Activated CD8-positive, alpha-beta memory T cell treated with anti-CD3 and anti-CD28 coated beads for 36 hours (primary cell): ENCODE results near the gene RERE. TPM values are rescaled to one million over a fixed set of nuclear protein-coding genes. Genes with fewer than 3 reads are reported as not detected.
"Not testable (repeated sequence)": the region's sequence is repeated elsewhere in the genome, so short reads cannot be mapped to it uniquely, and the experiment has no call there.

Source experiments
- CTCF ChIA-PET: fragments of 350-600 bp; sonication (Branson Sonifier 250); formaldehyde crosslinking; loops from one replicate; lab custom pipeline; 2021; ENCODE audit warnings: antibody characterized with exemption; lab: Charles Lee
- POLR2A ChIA-PET: fragments of 350-600 bp; sonication (Branson Sonifier 250); formaldehyde crosslinking; loops from one replicate; lab custom pipeline; 2021; ENCODE audit warnings: antibody characterized with exemption; lab: Charles Lee
- total RNA-seq, 2 experiments: library from RNA; stranded (reverse); gene quantifications; one replicate each; pipeline ENCODE4 v1.2.3, GENCODE V29; 2021

The RERE gene
- total RNA-seq, 2 experiments from 2014 or later: 32.9 to 33.6 TPM

- ChIA-PET POLR2A (no interaction called here), CTCF (no interaction called here)
These were observed 30.2 kb downstream of the RERE start for GRCh38 chr1:8787218-8787617.

GRCh38 chr1:8786204-8786603 is 31.2 kb downstream of the RERE start:
- POLR2A ChIA-PET, CTCF ChIA-PET: not testable (repeated sequence)

- ChIA-PET POLR2A (no interaction called here), CTCF (interaction anchor here (0.5 kb wide), 1 partner anchor 88 kb away, joined by 3 read pairs; no protein-coding TSS in a partner anchor)
These were observed 34.5 kb downstream of the RERE start for GRCh38 chr1:8782955-8783354.

- ChIA-PET POLR2A (no interaction called here), CTCF (interaction anchor here (0.5 to 1.3 kb wide), 2 partner anchors 67 to 87 kb away, joined by 3 read pairs; no protein-coding TSS in a partner anchor)
These were observed 35.3 kb downstream of the RERE start for GRCh38 chr1:8782001-8782620.

- ChIA-PET CTCF (no interaction called here), POLR2A (interaction anchor here (0.5 kb wide), 1 partner anchor 83 kb away, joined by 3 read pairs; no protein-coding TSS in a partner anchor)
These were observed 37.0 kb downstream of the RERE start for GRCh38 chr1:8780405-8780804.

- ChIA-PET CTCF (no interaction called here), POLR2A (no interaction called here)
These were observed 39.6 kb downstream of the RERE start for GRCh38 chr1:8777867-8778266.

- ChIA-PET POLR2A (no interaction called here), CTCF (no interaction called here)
These were observed 41.3 kb downstream of the RERE start for GRCh38 chr1:8776104-8776503.

GRCh38 chr1:8767006-8767405 is 50.4 kb downstream of the RERE start:
- CTCF ChIA-PET: interaction anchor here (0.7 kb wide), 1 partner anchor 729 kb away, joined by 3 read pairs; no protein-coding TSS in a partner anchor
- POLR2A ChIA-PET: interaction anchor here (0.9 kb wide), 1 partner anchor 295 kb away, joined by 4 read pairs; no protein-coding TSS in a partner anchor

- ChIA-PET POLR2A (no interaction called here), CTCF (no interaction called here)
These were observed 52.2 kb downstream of the RERE start for GRCh38 chr1:8765198-8765597.

GRCh38 chr1:8764293-8764937 is 53.0 kb downstream of the RERE start:
- ChIA-PET POLR2A (no interaction called here), CTCF (no interaction called here)

- ChIA-PET CTCF (no interaction called here), POLR2A (no interaction called here)
These were observed 53.6 kb downstream of the RERE start for GRCh38 chr1:8763888-8764287.

- ChIA-PET CTCF (interaction anchor here (1.0 kb wide), 1 partner anchor 94 kb away, joined by 3 read pairs; no protein-coding TSS in a partner anchor), POLR2A (no interaction called here)
These were observed 62.4 kb downstream of the RERE start for GRCh38 chr1:8754993-8755392.

- POLR2A ChIA-PET: no interaction called here
- CTCF ChIA-PET: no interaction called here
These were observed 63.2 kb downstream of the RERE start for GRCh38 chr1:8754247-8754650.

- CTCF ChIA-PET: no interaction called here
These were observed 63.7 kb downstream of the RERE start for GRCh38 chr1:8753736-8754135.

GRCh38 chr1:8752921-8753713 is 64.3 kb downstream of the RERE start:
- CTCF ChIA-PET: interaction anchor here (1.2 kb wide), 1 partner anchor 8 kb away, joined by 3 read pairs; no protein-coding TSS in a partner anchor
- POLR2A ChIA-PET: no interaction called here

More at GRCh38 chr1:8753736-8754135, 63.7 kb downstream of the RERE start:
- POLR2A ChIA-PET: no interaction called here

GRCh38 chr1:8752411-8752810 is 65.0 kb downstream of the RERE start:
- CTCF ChIA-PET: interaction anchor here (1.2 kb wide), 1 partner anchor 9 kb away, joined by 3 read pairs; no protein-coding TSS in a partner anchor
- POLR2A ChIA-PET: no interaction called here

- CTCF ChIA-PET: interaction anchor here (1.2 kb wide), 1 partner anchor 10 kb away, joined by 3 read pairs; no protein-coding TSS in a partner anchor
- POLR2A ChIA-PET: no interaction called here
These were observed 65.5 kb downstream of the RERE start for GRCh38 chr1:8751984-8752383.

GRCh38 chr1:8747879-8748825 is 69.3 kb downstream of the RERE start:
- POLR2A ChIA-PET: no interaction called here
- CTCF ChIA-PET: interaction anchor here (0.6 to 0.7 kb wide), 3 partner anchors 104 to 1019 kb away, joined by 3 to 4 read pairs (median 3); no protein-coding TSS in a partner anchor

- CTCF ChIA-PET: no interaction called here
- POLR2A ChIA-PET: no interaction called here
These were observed 70.9 kb downstream of the RERE start for GRCh38 chr1:8746554-8746953.
